Activated naive CD8-positive, alpha-beta T cell treated with anti-CD3 and anti-CD28 coated beads for 36 hours (primary cell): ENCODE data around the gene RHAG. TPM values are rescaled to one million over a fixed set of nuclear protein-coding genes. Genes with fewer than 3 reads are reported as not detected.

ENCODE experiments used
- DNase-seq: peaks from one replicate; pipeline ENCODE4 v3.0.0; 2021
- H3K27ac Mint-ChIP-seq: one replicate; pipeline ENCODE4 v1.8.0; 2022; ENCODE audit warnings: mild to moderate bottlenecking, moderate library complexity, mixed read lengths
- H3K27me3 Mint-ChIP-seq: one replicate; pipeline ENCODE4 v1.8.0; 2022; ENCODE audit warnings: mild to moderate bottlenecking, mixed read lengths
- H3K36me3 Mint-ChIP-seq: one replicate; pipeline ENCODE4 v1.8.0; 2021; ENCODE audit warnings: mild to moderate bottlenecking, mixed read lengths
- H3K4me1 Mint-ChIP-seq: one replicate; pipeline ENCODE4 v1.8.0; 2021; ENCODE audit warnings: mixed read lengths
- H3K4me3 Mint-ChIP-seq: one replicate; pipeline ENCODE4 v1.8.0; 2022; ENCODE audit warnings: mild to moderate bottlenecking, moderate library complexity, mixed read lengths
- H3K9me3 Mint-ChIP-seq: one replicate; pipeline ENCODE4 v1.8.0; 2022; ENCODE audit warnings: mixed read lengths
- total RNA-seq, 2 experiments: library from RNA; stranded (reverse); gene quantifications; one replicate each; pipeline ENCODE4 v1.2.3, GENCODE V29; 2021

The RHAG gene
- total RNA-seq, 2 experiments from 2014 or later: not detected

DNA sequence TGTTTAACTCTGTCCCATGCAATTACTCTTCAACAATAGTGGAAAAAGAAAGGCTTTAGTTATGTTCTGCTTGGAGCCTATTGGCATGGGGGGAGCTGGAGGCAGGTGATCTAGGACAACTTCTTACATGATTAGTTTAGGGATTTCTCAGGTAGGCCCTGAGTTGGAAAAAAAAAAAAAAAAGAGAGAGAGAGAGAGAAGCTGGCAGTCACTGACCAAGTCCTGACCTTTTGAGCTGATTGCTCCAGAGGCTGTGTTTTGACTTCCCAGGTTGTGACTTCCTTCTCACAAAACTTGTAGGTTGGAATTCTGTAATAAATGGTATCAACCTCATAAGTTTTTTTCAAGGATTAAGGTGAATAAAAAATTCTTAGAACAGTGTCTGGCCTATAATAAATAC, 78.4 kb downstream of the RHAG start:
- DNase-seq: no peak
- no peak overlapping the region for H3K27ac Mint-ChIP-seq
- H3K27me3 Mint-ChIP-seq: peaks cover 21% of the 10 kb centered on the region
- H3K4me1 Mint-ChIP-seq: peaks cover 9% of the 10 kb centered on the region
- no peaks in the 10 kb centered on the region for H3K9me3 Mint-ChIP-seq
- H3K4me3 Mint-ChIP-seq: no peak overlapping the region
- no peaks in the 10 kb centered on the region for H3K36me3 Mint-ChIP-seq

DNA sequence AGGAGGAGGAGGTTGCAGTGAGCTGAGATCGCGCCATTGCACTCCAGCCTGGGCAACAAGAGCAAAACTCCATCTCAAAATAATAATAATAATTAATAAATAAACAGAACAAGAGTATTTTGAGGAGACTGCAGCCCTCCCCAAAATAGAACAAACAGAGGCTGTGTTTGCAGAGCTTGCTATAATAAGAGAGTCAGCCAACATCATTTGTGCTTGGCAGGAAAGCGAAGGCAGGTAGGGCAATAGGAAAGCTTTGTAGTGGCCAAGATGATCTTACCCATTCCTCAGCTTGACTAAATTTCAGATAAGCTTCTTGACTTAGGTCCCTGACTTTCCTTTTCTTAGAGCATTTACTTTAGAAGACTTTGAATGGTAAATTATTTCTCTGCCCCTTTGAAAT, 79.5 kb downstream of the RHAG start:
- Mint-ChIP-seq H3K36me3 (no peaks in the 10 kb centered on the region), H3K4me1 (peaks cover 13% of the 10 kb centered on the region), H3K27ac (no peak overlapping the region), H3K4me3 (no peak overlapping the region), H3K9me3 (no peaks in the 10 kb centered on the region), H3K27me3 (peaks cover 21% of the 10 kb centered on the region)
- DNase-seq: no peak

GRCh38 chr6:49556429-49556837, 80.2 kb downstream of the RHAG start:
- H3K4me3 Mint-ChIP-seq: no peak overlapping the region
- peaks cover 19% of the 10 kb centered on the region for H3K4me1 Mint-ChIP-seq
- H3K27ac Mint-ChIP-seq: no peak overlapping the region
- H3K36me3 Mint-ChIP-seq: no peaks in the 10 kb centered on the region
- peaks cover 26% of the 10 kb centered on the region for H3K27me3 Mint-ChIP-seq
- no peak for DNase-seq
- no peaks in the 10 kb centered on the region for H3K9me3 Mint-ChIP-seq

DNA sequence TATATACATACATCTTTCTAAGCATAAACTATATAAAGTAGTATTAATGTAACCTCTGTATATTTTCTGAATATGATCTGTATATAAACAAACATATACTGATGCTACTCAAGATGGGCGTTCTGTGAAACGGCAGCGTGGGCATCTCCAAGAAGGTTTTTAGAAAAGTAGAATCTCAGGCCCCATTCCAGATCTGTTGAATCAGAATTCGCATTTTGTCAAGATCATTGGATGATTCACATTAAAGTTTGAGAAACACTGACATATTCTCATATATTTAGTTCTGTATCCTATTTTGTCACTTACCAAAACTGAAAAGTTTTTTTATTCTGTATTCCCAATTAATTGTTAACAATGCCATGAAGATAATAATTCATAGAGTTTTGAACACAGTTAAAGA, 80.7 kb downstream of the RHAG start:
- H3K4me1 Mint-ChIP-seq: peaks cover 22% of the 10 kb centered on the region
- no peak for DNase-seq
- no peaks in the 10 kb centered on the region for H3K9me3 Mint-ChIP-seq
- H3K27me3 Mint-ChIP-seq: peaks cover 31% of the 10 kb centered on the region
- no peaks in the 10 kb centered on the region for H3K36me3 Mint-ChIP-seq
- H3K27ac Mint-ChIP-seq: no peak overlapping the region
- H3K4me3 Mint-ChIP-seq: no peak overlapping the region

Other genes with a start within 250 kb of the RHAG start
- gene MMUT, start 173.6 kb downstream of the RHAG start, total RNA-seq: 10 to 100 TPM; 11.3 to 11.5 TPM
- gene CENPQ, start 173.5 kb downstream of the RHAG start, total RNA-seq: 10 to 100 TPM; 22.5 to 23.9 TPM
- not detected for gene GLYATL3, start 136.9 kb downstream of the RHAG start, total RNA-seq
- under 1 TPM; 0.28 to 0.33 TPM for gene C6orf141, start 86.2 kb downstream of the RHAG start, total RNA-seq
- not detected for gene CRISP2, start 76.7 kb upstream of the RHAG start, total RNA-seq
- not detected for gene CRISP3, start 107.5 kb upstream of the RHAG start, total RNA-seq
- not detected for gene PGK2, start 150.4 kb upstream of the RHAG start, total RNA-seq
- gene CRISP1, start 229.7 kb upstream of the RHAG start, total RNA-seq: not detected